GM18858 (cell line): ENCODE results near the gene CUL7.
A peak's percentile ranks its signal among the peaks of the same experiment; 100 is the strongest.
"Not testable (repeated sequence)": the region's sequence is repeated elsewhere in the genome, so short reads cannot be mapped to it uniquely, and the experiment has no call there.

Source experiments
- ATAC-seq: cut with Tn5 transposase; IDR thresholded peaks from one replicate; pipeline ENCODE4 v1.9.1; 2021; ENCODE audit not compliant: unreplicated experiment

The CUL7 gene

GRCh38 chr6:43016943-43017334 lies 36.7 kb downstream of the CUL7 start:
- no peak for ATAC-seq

- no peak for ATAC-seq
These were observed 37.3 kb downstream of the CUL7 start for GRCh38 chr6:43016176-43016942.

- no peak for ATAC-seq
These were observed 39.2 kb downstream of the CUL7 start for GRCh38 chr6:43014434-43014909.

- ATAC-seq, result peak; percentile 83
These were observed 39.7 kb downstream of the CUL7 start, which contains the start of the genes KLHDC3 and MEA1 for GRCh38 chr6:43013843-43014433. Gene KLHDC3, plus strand, starts transcription at chr6:43014249. Its CDS starts 2,944 bp downstream, at chr6:43017193. Gene MEA1, minus strand, starts transcription at chr6:43013946. Its CDS starts 133 bp downstream, at chr6:43013813.

GRCh38 chr6:43013097-43013842 lies 40.4 kb downstream of the CUL7 start:
- ATAC-seq, result no peak

GRCh38 chr6:43012364-43012763 lies 41.3 kb downstream of the CUL7 start:
- ATAC-seq, result no peak

- no peak for ATAC-seq
These were observed 42.4 kb downstream of the CUL7 start for GRCh38 chr6:43011207-43011606.

GRCh38 chr6:43009124-43009523 lies 44.5 kb downstream of the CUL7 start:
- ATAC-seq, result no peak

- ATAC-seq, result no peak
These were observed 46.5 kb downstream of the CUL7 start for GRCh38 chr6:43007126-43007525.

- no peak for ATAC-seq
These were observed 47.4 kb downstream of the CUL7 start for GRCh38 chr6:43006251-43006650.

GRCh38 chr6:43005844-43006243 lies 47.8 kb downstream of the CUL7 start:
- ATAC-seq, result no peak

- no peak for ATAC-seq
These were observed 51.8 kb downstream of the CUL7 start for GRCh38 chr6:43001843-43002242.

- not testable (repeated sequence) for ATAC-seq
These were observed 55.4 kb downstream of the CUL7 start for GRCh38 chr6:42998205-42998604.

GRCh38 chr6:42996513-42996912 lies 57.1 kb downstream of the CUL7 start:
- ATAC-seq, result no peak

GRCh38 chr6:42993445-42993844 lies 60.2 kb downstream of the CUL7 start:
- no peak for ATAC-seq

GRCh38 chr6:42989923-42990322 lies 63.7 kb downstream of the CUL7 start:
- ATAC-seq, result no peak

- ATAC-seq, result no peak
These were observed 65.1 kb downstream of the CUL7 start for GRCh38 chr6:42988486-42989020.
